ENCODE results near the gene PSAT1. TPM values are rescaled to one million over a fixed set of nuclear protein-coding genes. Genes with fewer than 3 reads are reported as not detected.
A peak's percentile ranks its signal among the peaks of the same experiment; 100 is the strongest.

PSAT1 gene
- total RNA-seq, 1 donor from 2014 or later, result 66.5 TPM

GRCh38 chr9:78292716-78293497, 4.0 kb upstream of the PSAT1 start:
- no peak for ATAC-seq

DNA sequence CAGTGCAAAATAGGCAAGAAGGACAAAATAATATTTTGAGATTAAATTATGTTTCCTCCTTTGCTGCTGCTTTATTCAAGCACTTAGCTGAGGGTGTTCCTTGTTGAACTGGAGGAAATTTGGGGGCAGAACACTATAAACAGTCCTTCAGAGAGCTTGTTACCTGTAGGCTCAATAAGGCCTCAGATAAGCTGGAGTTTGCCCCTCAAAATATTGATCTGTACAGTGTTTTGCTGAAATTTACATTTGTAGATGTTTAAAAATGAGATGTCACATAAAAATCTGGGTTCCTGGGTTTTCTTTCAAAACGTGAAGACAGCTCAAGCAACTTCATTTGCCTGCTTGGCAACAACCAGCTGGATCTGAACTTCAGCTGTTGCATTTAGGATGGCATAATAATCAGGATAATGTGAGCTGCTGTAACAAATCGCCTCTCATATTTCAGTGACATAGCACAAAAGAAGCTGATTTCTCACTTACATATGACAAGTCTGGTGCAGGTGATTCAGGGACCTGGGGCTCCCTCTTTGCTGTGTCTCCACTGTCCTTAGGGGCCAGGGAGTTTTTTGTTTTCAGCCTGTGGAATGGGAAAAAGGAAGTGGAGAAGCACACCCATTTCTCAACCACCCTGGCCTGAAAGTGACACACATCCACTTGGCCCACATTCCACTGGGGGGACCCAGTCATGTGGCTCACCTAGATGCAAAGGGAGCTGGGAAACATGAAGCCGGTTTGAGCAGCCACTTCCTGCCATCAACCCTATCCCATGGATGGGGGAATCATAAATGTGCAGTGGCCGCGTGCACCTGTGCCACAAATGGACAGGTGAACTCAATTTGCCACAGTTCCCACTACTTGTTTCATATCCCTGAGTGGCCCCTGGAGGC, 2.4 kb upstream of the PSAT1 start:
- no peak for ATAC-seq

GRCh38 chr9:78295177-78295575, 1.7 kb upstream of the PSAT1 start:
- no peak for ATAC-seq

DNA sequence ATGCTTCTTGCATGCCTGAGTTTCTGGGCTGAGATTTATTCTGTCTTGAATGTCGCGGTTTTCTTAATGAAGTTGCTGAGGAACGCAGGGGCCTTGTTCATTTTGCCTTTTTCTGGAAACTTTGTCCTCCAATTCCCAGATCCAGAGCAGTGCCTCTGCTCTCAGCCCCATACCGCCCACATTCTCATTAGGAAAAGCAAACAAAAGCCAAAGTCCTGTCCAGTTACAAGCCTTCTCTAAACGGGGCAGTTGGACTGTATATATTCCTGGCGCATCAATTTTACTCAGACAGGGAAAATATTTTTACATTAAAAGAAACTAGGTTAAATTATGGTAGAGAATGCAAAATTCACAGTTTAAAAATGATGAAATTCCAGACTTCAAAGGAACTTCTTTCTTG, 1.2 kb upstream of the PSAT1 start:
- ATAC-seq, result no peak

DNA sequence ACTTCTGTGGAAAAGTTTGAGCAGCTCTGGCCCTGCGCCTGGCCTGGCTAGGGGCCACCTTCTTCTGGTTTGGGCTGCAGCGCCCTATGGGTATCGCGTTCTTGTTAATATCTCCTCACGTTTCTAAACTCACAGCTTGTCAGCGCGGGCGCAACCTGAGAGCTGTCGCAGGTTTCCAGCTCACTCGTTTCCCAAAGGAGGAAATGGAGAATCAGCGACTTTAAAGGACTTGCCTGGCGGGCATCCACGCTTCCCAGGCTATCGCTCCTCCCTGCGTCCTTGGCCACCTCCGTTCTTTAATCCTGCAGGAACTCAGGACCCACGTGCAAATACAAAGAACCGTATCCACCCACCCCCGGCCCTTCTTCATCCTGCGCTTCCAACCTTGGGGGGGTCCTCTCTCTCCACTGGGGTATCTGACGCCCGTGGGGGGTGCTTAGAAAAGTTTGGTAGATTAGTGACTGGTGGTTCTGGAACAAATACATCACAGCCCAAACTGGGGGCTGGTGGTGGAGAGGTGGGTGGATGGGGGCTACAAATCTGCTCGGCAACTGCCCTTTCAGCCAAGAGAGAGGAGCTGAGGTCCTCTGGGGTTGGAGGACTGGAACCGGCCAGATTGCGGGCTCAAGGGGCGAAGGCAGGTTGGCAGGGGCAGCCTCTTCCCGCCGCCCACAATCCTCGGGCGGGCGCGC, 578 bp upstream of the PSAT1 start:
- ATAC-seq, result peak; percentile 8

GRCh38 chr9:78297672-78297961, 692 bp downstream of the PSAT1 start:
- ATAC-seq, result no peak

GRCh38 chr9:78298046-78298765, 1.3 kb downstream of the PSAT1 start:
- ATAC-seq, result no peak

- no peak for ATAC-seq
Measured at GRCh38 chr9:78300209-78300608, 3.3 kb downstream of the PSAT1 start.

GRCh38 chr9:78301466-78301865, 4.5 kb downstream of the PSAT1 start:
- no peak for ATAC-seq

DNA sequence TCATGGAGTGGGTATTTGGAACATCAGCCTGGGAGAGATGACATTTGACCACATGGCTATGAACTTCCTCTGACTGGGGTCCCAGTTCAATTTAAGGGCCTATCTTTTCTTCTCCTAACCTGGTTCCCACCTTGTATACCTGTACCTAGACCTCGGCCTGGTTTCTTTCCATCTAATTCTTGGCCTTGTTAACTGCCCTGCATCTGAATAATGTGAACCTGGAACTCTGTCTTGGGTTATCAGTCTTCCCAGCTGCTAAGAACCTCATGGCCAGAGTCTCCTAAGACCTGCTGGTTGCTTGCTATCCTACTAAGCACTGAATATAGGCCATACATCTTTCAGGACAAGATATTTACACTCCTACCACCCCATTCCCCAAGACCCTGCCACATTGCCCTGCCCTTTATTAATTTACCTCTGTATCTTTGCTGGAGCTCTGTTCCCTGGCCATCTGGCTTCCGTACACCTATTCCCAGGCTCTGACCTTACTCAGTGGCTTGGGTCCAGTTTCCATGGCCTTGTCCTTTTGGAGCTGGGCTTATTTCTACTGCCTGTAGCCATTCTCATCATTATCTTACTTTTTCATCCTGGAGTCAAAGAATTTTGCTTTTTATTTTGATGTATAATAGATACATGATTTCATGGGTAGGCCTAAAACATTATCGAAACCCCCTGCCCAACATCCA, 6.6 kb downstream of the PSAT1 start:
- no peak for ATAC-seq

- ATAC-seq, result no peak
Measured at GRCh38 chr9:78304357-78304756, 7.4 kb downstream of the PSAT1 start.

DNA sequence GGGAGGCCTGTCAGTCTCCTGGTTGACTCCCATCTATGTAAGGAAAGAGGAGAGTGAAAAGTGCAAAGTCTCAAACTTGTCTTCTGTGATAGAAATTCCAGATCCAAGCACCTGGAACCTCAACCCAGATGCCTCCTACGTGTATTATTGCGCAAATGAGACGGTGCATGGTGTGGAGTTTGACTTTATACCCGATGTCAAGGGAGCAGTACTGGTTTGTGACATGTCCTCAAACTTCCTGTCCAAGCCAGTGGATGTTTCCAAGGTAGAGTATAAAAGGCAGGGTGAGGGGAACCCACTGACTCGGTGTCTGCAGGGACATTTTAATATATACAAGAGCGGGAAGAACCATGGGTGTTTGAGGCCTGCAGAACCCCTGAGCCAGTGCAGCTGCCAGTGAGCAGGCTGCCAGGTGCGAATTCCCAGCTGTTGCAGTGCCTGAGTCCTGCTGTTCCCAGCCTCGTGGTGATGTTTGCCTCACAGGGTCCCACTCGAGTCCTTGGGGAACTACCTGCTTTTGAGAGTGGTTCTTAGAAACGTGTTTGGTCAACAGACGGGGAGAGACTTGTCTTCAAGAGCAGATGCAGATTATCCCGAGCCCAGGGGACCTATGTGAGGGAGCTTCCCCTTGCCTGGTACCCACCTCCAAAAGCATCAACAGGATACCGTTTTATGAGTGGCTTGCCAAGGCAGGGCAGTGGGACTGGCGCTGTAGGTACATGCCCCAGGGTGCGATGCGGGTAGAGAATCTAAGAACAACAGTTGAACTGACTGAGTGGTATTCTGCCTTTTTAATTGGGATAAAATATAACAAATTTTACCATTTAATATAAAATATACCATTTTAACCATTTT, 9.5 kb downstream of the PSAT1 start:
- no peak for ATAC-seq

GRCh38 chr9:78307360-78307759, 10.4 kb downstream of the PSAT1 start:
- no peak for ATAC-seq

- ATAC-seq, result no peak
Measured at GRCh38 chr9:78309066-78309465, 12.1 kb downstream of the PSAT1 start.

DNA sequence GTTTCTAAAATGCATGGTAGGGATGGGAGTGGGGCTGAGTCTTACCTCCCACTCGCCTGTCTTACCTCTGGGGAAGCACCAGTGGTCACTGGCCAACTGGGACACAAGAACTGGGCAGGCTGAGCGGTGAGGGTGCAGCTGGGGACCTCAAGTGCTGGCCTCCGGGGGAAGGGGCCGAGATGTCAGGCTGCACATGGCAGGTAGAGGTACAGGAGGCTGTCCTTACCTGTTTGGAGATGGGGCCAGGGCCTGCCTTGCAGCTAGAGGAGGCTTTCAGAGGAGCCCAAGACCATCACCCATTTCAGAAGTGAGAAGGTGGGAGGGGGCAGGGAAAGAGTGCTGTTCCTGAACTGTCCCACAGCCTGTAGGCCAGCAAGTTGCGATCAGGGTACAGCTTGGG, 14.2 kb downstream of the PSAT1 start:
- no peak for ATAC-seq

- ATAC-seq, result no peak
Measured at GRCh38 chr9:78311886-78312524, 15.1 kb downstream of the PSAT1 start.

DNA sequence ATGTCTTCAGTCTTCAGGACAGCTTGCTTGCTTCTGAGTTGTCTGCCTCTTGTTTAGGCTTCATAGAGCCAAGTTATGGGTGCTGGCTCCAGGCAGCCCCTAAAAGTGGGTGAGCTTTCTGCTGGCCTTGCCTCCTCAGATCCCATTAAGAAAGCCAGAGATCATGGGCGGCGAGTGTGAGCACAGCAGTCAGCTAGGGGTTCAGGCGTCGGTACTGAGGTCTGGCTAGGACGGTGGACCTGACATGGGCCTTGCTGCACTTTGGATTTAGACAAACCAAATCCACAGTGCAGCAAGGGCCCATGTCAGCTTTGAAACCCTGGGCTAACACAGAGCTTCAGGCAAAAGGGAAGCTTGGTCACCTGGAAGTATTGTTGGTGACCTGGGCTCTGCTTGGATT, 17.6 kb downstream of the PSAT1 start:
- ATAC-seq, result no peak

DNA sequence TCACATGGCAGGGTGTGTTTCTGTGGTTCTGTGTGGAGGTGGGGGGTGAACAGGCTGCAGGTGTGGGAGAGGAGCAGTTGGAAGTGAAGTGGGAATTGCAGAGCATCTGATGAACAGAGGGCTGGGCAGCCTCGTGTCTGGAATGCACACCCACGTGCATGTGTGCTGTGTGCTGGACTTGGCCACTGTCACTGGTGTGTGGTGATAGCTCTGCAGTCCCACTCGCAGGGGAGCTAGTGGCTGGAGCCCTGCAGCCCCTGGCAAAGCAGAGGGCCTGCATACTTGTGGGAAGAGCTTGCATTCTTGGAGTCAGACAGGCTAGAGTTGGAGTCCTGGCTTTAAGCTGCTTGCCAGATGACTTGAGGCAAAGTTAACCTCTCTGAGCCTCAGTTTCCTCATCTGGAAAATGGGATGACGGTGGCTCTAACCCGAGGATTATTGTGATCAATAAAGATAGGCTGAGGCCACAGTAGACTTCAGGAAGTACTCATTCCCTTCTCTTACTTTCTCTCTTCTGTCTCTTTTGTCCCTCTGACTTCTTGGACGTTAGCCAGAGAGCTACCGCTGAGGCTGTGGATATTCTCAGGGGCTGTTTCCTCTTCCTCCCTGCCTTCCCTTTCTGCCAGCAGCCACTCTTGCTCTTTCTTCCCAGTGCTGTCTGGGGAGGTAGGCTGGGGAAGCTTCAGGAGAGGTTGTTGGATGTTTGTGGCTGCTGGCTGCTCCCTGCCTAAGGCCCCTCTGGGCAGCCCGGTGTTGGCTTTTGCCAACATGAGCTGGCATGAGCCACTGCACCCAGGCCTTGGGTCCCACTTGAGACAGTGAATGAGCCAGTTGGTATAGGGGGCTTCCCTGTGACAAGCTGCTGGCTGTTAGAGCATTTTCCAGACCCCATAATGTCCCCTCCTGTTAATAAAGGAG, 18.3 kb downstream of the PSAT1 start:
- peak; percentile 13 for ATAC-seq

- no peak for ATAC-seq
Measured at GRCh38 chr9:78316166-78316892, 19.4 kb downstream of the PSAT1 start.
